ENCODE results near the gene GSG1L. TPM values are rescaled to one million over a fixed set of nuclear protein-coding genes. Genes with fewer than 3 reads are reported as not detected.

GSG1L gene
- polyA plus RNA-seq, 3 donors, result not detected

DNA sequence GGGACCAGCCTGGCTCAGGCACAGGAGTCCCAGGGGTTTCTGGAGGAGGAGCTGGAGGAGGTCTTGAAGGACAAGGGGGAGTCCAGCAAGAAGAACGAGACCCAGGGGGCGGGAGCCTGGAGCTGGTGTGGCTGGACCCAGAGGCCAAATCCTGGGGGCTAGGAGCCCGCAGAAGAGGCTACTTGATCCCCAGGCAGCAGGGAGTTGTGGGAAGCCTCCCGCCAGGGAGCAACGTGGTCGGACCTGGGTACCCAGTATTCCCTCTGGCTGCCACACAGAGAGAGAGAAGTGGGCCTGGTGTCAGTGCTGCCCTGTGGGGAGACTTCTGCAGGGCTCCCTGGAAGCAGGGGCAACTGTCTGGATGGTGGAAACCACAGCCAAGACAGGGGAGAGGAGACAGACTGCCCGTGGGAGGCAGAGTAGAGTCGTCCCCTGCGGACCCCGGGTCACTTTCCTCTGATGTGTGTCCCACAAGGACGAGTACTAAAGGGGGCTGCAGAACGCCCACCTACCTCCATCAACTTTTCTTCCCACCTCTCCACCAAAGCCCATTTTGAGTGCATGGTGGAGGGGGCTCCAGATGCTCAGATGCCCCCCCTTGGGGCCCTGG lies 160.4 kb downstream of the GSG1L start:
- intact Hi-C loops (cut with micrococcal nuclease), result no loop called here
- no peak overlapping the region for H3K4me3 ChIP-seq (replicated peaks in 1 of 3; ENCODE audit: low read depth in 2 of 3, low read length in 3 of 3)
- H3K9me3 ChIP-seq (replicated peaks in 1 of 2; ENCODE audit: control insufficient read depth in 1 of 2, insufficient read depth in 1 of 2, low read length in 2 of 2), result no peaks in the 10 kb centered on the region
- Mint-ChIP-seq H3K27me3 (ENCODE audit: low read depth in 3 of 3) (peaks cover 3 to 12% (median 4%) of the 10 kb centered on the region in 3 donors), H3K9me3 (peaks cover 0 to 6% (median 0%) of the 10 kb centered on the region in 7 donors), H3K36me3 (no peaks in the 10 kb centered on the region), H3K27ac (no peak overlapping the region), H3K4me3 (no peak overlapping the region), H3K4me1 (no peaks in the 10 kb centered on the region)
- no peak for TF ChIP-seq CTCF (IDR thresholded peaks at IDR 0.05)
- no peak overlapping the region for H2AFZ ChIP-seq (ENCODE audit: insufficient read depth, low read depth, low read length, poor library complexity, severe bottlenecking)
- no peaks in the 10 kb centered on the region for H3K4me1 ChIP-seq (ENCODE audit: control insufficient read depth in 1 of 2, insufficient read depth in 2 of 2, low read length in 2 of 2)
- no peak for DNase-seq
- no peaks in the 10 kb centered on the region for H3K79me2 ChIP-seq (ENCODE audit: insufficient read depth, low read length)
- no peak overlapping the region for H3K9ac ChIP-seq (ENCODE audit: insufficient read depth, low read length, poor library complexity, severe bottlenecking)
- 75% methylated on average over 6 of the region's 12 CpGs for WGBS (ENCODE audit: insufficient coverage)
- no peaks in the 10 kb centered on the region for H3K36me3 ChIP-seq (replicated peaks in 1 of 2; ENCODE audit: control insufficient read depth in 1 of 2, insufficient read depth in 2 of 2, low read length in 2 of 2)
- H4K20me1 ChIP-seq (ENCODE audit: insufficient read depth, low read length), result no peaks in the 10 kb centered on the region
- H3K27ac ChIP-seq (ENCODE audit: low read depth in 1 of 2, low read length in 2 of 2), result no peak overlapping the region
- H3K4me2 ChIP-seq (replicated peaks; ENCODE audit: extremely low read depth, low read length, poor library complexity, severe bottlenecking), result no peak overlapping the region
- H3K27me3 ChIP-seq (ENCODE audit: control insufficient read depth in 2 of 2, insufficient read depth in 2 of 2, low read length in 2 of 2), result no peaks in the 10 kb centered on the region

GRCh38 chr16:27902551-27902950 lies 161.0 kb downstream of the GSG1L start:
- H3K9ac ChIP-seq (ENCODE audit: insufficient read depth, low read length, poor library complexity, severe bottlenecking), result no peak overlapping the region
- H3K9me3 Mint-ChIP-seq, result peaks cover 0 to 4% (median 0%) of the 10 kb centered on the region in 7 donors
- peaks cover 2 to 12% (median 4%) of the 10 kb centered on the region in 3 donors for H3K27me3 Mint-ChIP-seq (ENCODE audit: low read depth in 3 of 3)
- H3K4me1 ChIP-seq (ENCODE audit: control insufficient read depth in 1 of 2, insufficient read depth in 2 of 2, low read length in 2 of 2), result no peaks in the 10 kb centered on the region
- H3K4me3 ChIP-seq (replicated peaks in 1 of 3; ENCODE audit: low read depth in 2 of 3, low read length in 3 of 3), result no peak overlapping the region
- no peak overlapping the region for H3K4me3 Mint-ChIP-seq
- no peak for TF ChIP-seq CTCF (IDR thresholded peaks at IDR 0.05)
- no peaks in the 10 kb centered on the region for H3K27me3 ChIP-seq (ENCODE audit: control insufficient read depth in 2 of 2, insufficient read depth in 2 of 2, low read length in 2 of 2)
- H3K79me2 ChIP-seq (ENCODE audit: insufficient read depth, low read length), result no peaks in the 10 kb centered on the region
- intact Hi-C loops (cut with micrococcal nuclease), result no loop called here
- no peak overlapping the region for H3K27ac Mint-ChIP-seq
- no peaks in the 10 kb centered on the region for H3K36me3 Mint-ChIP-seq
- DNase-seq, result no peak
- no peaks in the 10 kb centered on the region for H3K36me3 ChIP-seq (replicated peaks in 1 of 2; ENCODE audit: control insufficient read depth in 1 of 2, insufficient read depth in 2 of 2, low read length in 2 of 2)
- WGBS (ENCODE audit: insufficient coverage), result 91% methylated on average over 6 of the region's 8 CpGs
- no peaks in the 10 kb centered on the region for H4K20me1 ChIP-seq (ENCODE audit: insufficient read depth, low read length)
- no peak overlapping the region for H2AFZ ChIP-seq (ENCODE audit: insufficient read depth, low read depth, low read length, poor library complexity, severe bottlenecking)
- no peak overlapping the region for H3K27ac ChIP-seq (ENCODE audit: low read depth in 1 of 2, low read length in 2 of 2)
- no peaks in the 10 kb centered on the region for H3K4me1 Mint-ChIP-seq
- H3K9me3 ChIP-seq (replicated peaks in 1 of 2; ENCODE audit: control insufficient read depth in 1 of 2, insufficient read depth in 1 of 2, low read length in 2 of 2), result no peaks in the 10 kb centered on the region
- no peak overlapping the region for H3K4me2 ChIP-seq (replicated peaks; ENCODE audit: extremely low read depth, low read length, poor library complexity, severe bottlenecking)

All from CD14-positive monocyte (primary cell).